ENCODE results near the gene PPP1R8. TPM values are rescaled to one million over a fixed set of nuclear protein-coding genes. Genes with fewer than 3 reads are reported as not detected.

The PPP1R8 gene
- total and polyA plus RNA-seq, 2 donors (not counting 1 experiment from before 2014, with no cell fraction given), result 42.2 to 48.9 TPM

GRCh38 chr1:27862004-27862403 is 31.4 kb downstream of the PPP1R8 start:
- H3K36me3 ChIP-seq (ENCODE audit: control insufficient read depth, insufficient read depth, low read length), result no peaks in the 10 kb centered on the region
- DNase-seq (ENCODE audit: low read depth in 2 of 2), result no peak
- no peak overlapping the region for H2AFZ ChIP-seq (ENCODE audit: low read length)
- no peak overlapping the region for H3K4me2 ChIP-seq (ENCODE audit: extremely low read depth, insufficient read depth, low read length)
- H3K4me3 ChIP-seq (replicated peaks in 1 of 4; ENCODE audit: control extremely low read depth in 1 of 4, insufficient read depth in 1 of 4, low read depth in 3 of 4, low read length in 4 of 4), result no peak overlapping the region
- no peaks in the 10 kb centered on the region for H3K9me3 ChIP-seq (ENCODE audit: control insufficient read depth, insufficient read depth, low read depth, low read length)
- H3K27ac ChIP-seq (ENCODE audit: insufficient read depth, low read length), result peak overlapping the region; percentile 83
- H3K79me2 ChIP-seq (ENCODE audit: control insufficient read depth, insufficient read depth, low read length), result no peaks in the 10 kb centered on the region
- no peak overlapping the region for H3K9ac ChIP-seq (ENCODE audit: insufficient read depth, low read length)
- no peaks in the 10 kb centered on the region for H4K20me1 ChIP-seq (ENCODE audit: control insufficient read depth, extremely low read depth, insufficient read depth, low read length)
- H3K4me1 ChIP-seq (ENCODE audit: control insufficient read depth, extremely low read depth, insufficient read depth, low read length), result peaks cover 6% of the 10 kb centered on the region
- H3K27me3 ChIP-seq (ENCODE audit: control insufficient read depth, insufficient read depth, low read length), result no peaks in the 10 kb centered on the region
- no peak for TF ChIP-seq CTCF (conservative IDR thresholded peaks at IDR 0.05 in 1 of 2, IDR thresholded peaks at IDR 0.05 in 1 of 2; ENCODE audit: low read depth in 1 of 2, low read length in 2 of 2)
- TF ChIP-seq EZH2 (IDR thresholded peaks at IDR 0.05; ENCODE audit: low read length, missing control alignments), result no peak

DNA sequence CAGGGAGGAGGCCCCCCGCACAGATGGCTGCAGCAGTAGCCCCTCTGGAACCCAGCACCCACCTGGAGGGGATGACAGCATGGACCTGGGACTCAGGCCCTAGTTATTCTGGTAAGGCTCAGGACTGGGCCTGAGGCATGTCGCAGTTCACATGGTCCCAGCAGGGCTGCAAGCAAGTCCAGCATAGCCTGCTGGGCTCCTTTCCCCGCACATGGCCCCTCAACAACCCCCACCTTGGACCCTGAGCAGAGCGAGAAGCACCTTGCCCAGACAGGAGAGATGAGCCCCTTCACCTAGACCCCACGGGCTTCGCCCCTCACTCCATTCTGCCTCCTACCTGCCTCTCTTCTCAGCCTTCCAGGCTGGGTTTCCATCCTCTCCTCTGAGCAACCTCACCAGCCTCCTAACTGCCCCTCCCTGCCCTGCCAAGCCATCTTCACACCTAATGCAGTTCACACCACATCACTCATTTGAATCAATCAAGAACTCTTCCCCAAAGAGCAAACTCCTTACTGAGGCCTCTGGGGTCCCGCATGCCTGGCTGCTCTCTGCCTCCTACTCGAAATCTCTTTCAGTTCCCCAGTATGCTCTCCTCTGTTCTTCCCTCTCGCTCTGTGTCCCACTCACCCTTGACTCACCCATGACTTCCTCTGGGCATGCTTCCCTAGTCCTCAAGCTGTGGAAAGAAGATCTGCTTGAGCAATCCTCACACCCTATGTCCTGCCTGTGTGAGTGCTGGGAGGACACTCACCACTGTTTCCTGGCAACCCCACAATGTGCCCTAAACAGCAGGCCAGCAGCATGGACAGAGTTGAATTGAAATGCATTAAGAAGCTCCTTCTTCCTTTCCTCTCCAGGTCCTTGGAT is 32.3 kb downstream of the PPP1R8 start:
- Histone ChIP-seq H3K4me2 (ENCODE audit: extremely low read depth, insufficient read depth, low read length) (peak overlapping the region; percentile 73), H3K9me3 (ENCODE audit: control insufficient read depth, insufficient read depth, low read depth, low read length) (no peaks in the 10 kb centered on the region)

More for the DNA sequence above, 32.3 kb downstream of the PPP1R8 start:
- Histone ChIP-seq H3K9ac (ENCODE audit: insufficient read depth, low read length) (peak overlapping the region; percentile 44), H3K4me3 (replicated peaks in 1 of 4; ENCODE audit: control extremely low read depth in 1 of 4, insufficient read depth in 1 of 4, low read depth in 3 of 4, low read length in 4 of 4) (no peak overlapping the region), H3K27ac (ENCODE audit: insufficient read depth, low read length) (peak overlapping the region; percentile 83), H3K36me3 (ENCODE audit: control insufficient read depth, insufficient read depth, low read length) (no peaks in the 10 kb centered on the region), H3K27me3 (ENCODE audit: control insufficient read depth, insufficient read depth, low read length) (no peaks in the 10 kb centered on the region), H4K20me1 (ENCODE audit: control insufficient read depth, extremely low read depth, insufficient read depth, low read length) (no peaks in the 10 kb centered on the region), H2AFZ (ENCODE audit: low read length) (peak overlapping the region; percentile 58), H3K4me1 (ENCODE audit: control insufficient read depth, extremely low read depth, insufficient read depth, low read length) (peaks cover 6% of the 10 kb centered on the region), H3K79me2 (ENCODE audit: control insufficient read depth, insufficient read depth, low read length) (no peaks in the 10 kb centered on the region)
- TF ChIP-seq CTCF (conservative IDR thresholded peaks at IDR 0.05 in 1 of 2, IDR thresholded peaks at IDR 0.05 in 1 of 2; ENCODE audit: low read depth in 1 of 2, low read length in 2 of 2) (no peak), EZH2 (IDR thresholded peaks at IDR 0.05; ENCODE audit: low read length, missing control alignments) (no peak)
- peak; percentile 95 to 99 for DNase-seq (ENCODE audit: low read depth in 2 of 2)
